Measurements from ENCODE around the gene XYLT1. TPM values are rescaled to one million over a fixed set of nuclear protein-coding genes. Genes with fewer than 3 reads are reported as not detected.

XYLT1 gene
- total RNA-seq, 4 donors from 2014 or later = 5.6 to 14.9 (median 10.8) TPM

DNA sequence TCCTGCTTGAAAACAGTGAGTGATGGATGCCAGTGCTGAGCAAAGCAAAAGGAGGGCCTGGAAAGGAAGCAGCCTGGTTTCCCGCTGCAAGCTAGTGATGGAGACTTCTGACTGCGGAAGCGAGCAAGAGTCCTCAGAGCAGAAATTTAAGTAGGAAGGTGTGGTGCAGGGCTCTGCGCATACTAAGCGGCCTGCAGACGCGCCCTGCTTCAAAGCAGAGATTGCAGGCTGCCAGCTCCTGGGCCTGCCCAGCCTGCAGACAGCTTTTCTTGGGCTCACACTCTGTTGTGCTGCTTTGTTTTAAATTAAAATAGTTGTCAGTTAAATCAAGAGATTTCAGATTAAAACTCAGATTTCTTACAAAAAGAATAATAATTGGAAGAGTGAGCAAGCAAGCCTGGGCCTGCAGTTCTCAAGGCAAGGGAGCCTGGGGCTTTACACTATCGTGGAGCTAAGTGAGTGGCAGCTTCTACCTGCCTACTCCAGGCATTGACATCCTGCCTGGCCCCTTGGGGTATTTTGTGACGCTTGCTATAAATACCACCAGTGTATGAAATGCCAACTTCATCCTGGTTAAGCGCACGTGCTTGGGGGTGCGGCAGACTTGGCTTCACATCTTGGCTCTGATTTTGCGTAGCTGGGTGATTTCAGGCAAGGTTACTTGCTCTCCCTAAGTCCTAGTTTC, 237.3 kb downstream of the XYLT1 start:
- H3K27ac ChIP-seq = no peak overlapping the region
- H3K27me3 ChIP-seq = no peaks in the 10 kb centered on the region
- intact Hi-C loops (cut with DNase I) = no loop called here
- H3K4me1 ChIP-seq = no peaks in the 10 kb centered on the region
- no peaks in the 10 kb centered on the region for H3K9me3 ChIP-seq
- TF ChIP-seq CTCF (IDR thresholded peaks at IDR 0.05) (no peak), POLR2A (IDR thresholded peaks at IDR 0.05) (no peak)
- 90 to 92% methylated on average over 13 of the region's 13 CpGs for WGBS, 2 donors
- H3K36me3 ChIP-seq = no peaks in the 10 kb centered on the region
- no peak for DNase-seq
- no peak overlapping the region for H3K4me3 ChIP-seq (replicated peaks in 1 of 3)

GRCh38 chr16:17232487-17232886, 238.3 kb downstream of the XYLT1 start:
- Histone ChIP-seq H3K27me3 (no peaks in the 10 kb centered on the region), H3K36me3 (no peaks in the 10 kb centered on the region), H3K9me3 (no peaks in the 10 kb centered on the region), H3K4me3 (replicated peaks in 1 of 3) (no peak overlapping the region), H3K4me1 (no peaks in the 10 kb centered on the region), H3K27ac (no peak overlapping the region)
- DNase-seq = no peak
- WGBS, 2 donors = 96% methylated on average over 6 of the region's 6 CpGs
- intact Hi-C loops (cut with DNase I) = no loop called here
- TF ChIP-seq POLR2A (IDR thresholded peaks at IDR 0.05) (no peak), CTCF (IDR thresholded peaks at IDR 0.05) (no peak)

- no peak for TF ChIP-seq POLR2A (IDR thresholded peaks at IDR 0.05)
- no peak for TF ChIP-seq CTCF (IDR thresholded peaks at IDR 0.05)
- Histone ChIP-seq H3K9me3 (no peaks in the 10 kb centered on the region), H3K4me1 (no peaks in the 10 kb centered on the region), H3K4me3 (replicated peaks in 1 of 3) (no peak overlapping the region), H3K36me3 (no peaks in the 10 kb centered on the region), H3K27ac (no peak overlapping the region), H3K27me3 (no peaks in the 10 kb centered on the region)
- 96% methylated on average over 5 of the region's 5 CpGs for WGBS, 2 donors
- intact Hi-C loops (cut with DNase I) = no loop called here
- DNase-seq = no peak
Observed at GRCh38 chr16:17231972-17232371, 238.8 kb downstream of the XYLT1 start.

- no peak for DNase-seq
- no peak overlapping the region for H3K4me3 ChIP-seq (replicated peaks in 1 of 3)
- intact Hi-C loops (cut with DNase I) = no loop called here
- 96 to 98% methylated on average over 3 of the region's 3 CpGs for WGBS, 2 donors
- H3K9me3 ChIP-seq = no peaks in the 10 kb centered on the region
- no peak overlapping the region for H3K27ac ChIP-seq
- no peaks in the 10 kb centered on the region for H3K27me3 ChIP-seq
- no peaks in the 10 kb centered on the region for H3K4me1 ChIP-seq
- no peak for TF ChIP-seq CTCF (IDR thresholded peaks at IDR 0.05)
- TF ChIP-seq POLR2A (IDR thresholded peaks at IDR 0.05) = no peak
- no peaks in the 10 kb centered on the region for H3K36me3 ChIP-seq
Observed at GRCh38 chr16:17230932-17231581, 239.7 kb downstream of the XYLT1 start.

GRCh38 chr16:17229766-17230165, 241.0 kb downstream of the XYLT1 start:
- Histone ChIP-seq H3K4me3 (replicated peaks in 1 of 3) (no peak overlapping the region), H3K36me3 (no peaks in the 10 kb centered on the region), H3K27ac (no peak overlapping the region), H3K4me1 (no peaks in the 10 kb centered on the region), H3K27me3 (no peaks in the 10 kb centered on the region), H3K9me3 (no peaks in the 10 kb centered on the region)
- TF ChIP-seq CTCF (IDR thresholded peaks at IDR 0.05) (no peak), POLR2A (IDR thresholded peaks at IDR 0.05) (no peak)
- no peak for DNase-seq
- WGBS, 2 donors = 84 to 93% methylated on average over 4 of the region's 4 CpGs
- intact Hi-C loops (cut with DNase I) = no loop called here

All from thyroid gland (tissue), 4 donors.